Subcutaneous adipose tissue (tissue), 4 donors: Measurements from ENCODE around the gene CDK14. TPM values are rescaled to one million over a fixed set of nuclear protein-coding genes. Genes with fewer than 3 reads are reported as not detected.

ENCODE experiments used
- CTCF ChIP-seq: fragments of 450-650 bp; IDR thresholded peaks from one replicate; pipeline ENCODE4 v1.5.1; 2016; ENCODE audit warnings: low read depth, mild to moderate bottlenecking, control low read depth, antibody characterized with exemption, moderate library complexity
- total RNA-seq, 4 donors: library from RNA; depleted of rRNA; stranded (reverse); fragments of >200 nt; gene quantifications; one replicate each; pipeline ENCODE4 v1.1.0, GENCODE V29; 2016

The CDK14 gene
- total RNA-seq, 4 donors from 2014 or later: 13.4 to 42.4 (median 24.7) TPM

GRCh38 chr7:90842430-90842788 is 246.3 kb downstream of the CDK14 start:
- no peak for TF ChIP-seq CTCF

DNA sequence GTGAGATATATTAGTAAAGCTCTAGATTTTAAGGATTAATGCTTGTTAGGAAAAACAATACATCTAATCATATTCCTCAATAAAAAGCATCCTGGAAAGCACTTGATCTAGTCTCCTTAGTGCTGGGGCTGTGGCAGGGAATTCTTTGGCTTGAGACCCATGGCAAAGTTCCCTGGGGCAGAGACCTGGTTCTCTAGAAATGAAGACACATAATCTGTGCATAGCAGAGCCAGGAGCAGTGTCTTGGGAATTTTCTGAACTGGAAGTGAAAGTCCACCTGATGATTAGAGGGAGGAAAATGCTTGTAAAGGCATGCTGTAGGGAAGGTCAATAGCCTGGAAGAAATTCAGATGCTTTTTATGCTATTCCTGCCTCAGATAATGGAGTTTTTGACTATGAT is 247.4 kb downstream of the CDK14 start:
- TF ChIP-seq CTCF: no peak

- TF ChIP-seq CTCF: no peak
Observed at GRCh38 chr7:90844421-90844820, 248.3 kb downstream of the CDK14 start.

DNA sequence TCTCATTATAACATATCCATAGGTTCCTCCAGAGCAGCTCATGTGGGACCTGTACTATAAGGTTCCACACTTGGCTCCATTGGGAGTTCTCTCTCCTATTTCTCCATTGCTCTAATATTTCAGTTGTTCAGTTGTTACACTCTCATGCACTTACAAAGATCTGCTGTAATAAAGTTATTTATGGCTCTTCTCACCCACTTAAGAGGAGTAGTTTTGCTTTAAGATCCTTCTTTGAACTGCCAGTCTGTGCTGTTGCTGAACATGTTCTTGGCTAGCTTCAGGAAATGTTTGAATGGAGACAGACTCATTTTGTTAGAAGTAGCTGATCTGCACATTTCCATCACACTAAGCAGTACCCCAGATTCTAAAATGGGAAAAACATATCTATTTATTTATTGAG is 250.1 kb downstream of the CDK14 start:
- no peak for TF ChIP-seq CTCF

DNA sequence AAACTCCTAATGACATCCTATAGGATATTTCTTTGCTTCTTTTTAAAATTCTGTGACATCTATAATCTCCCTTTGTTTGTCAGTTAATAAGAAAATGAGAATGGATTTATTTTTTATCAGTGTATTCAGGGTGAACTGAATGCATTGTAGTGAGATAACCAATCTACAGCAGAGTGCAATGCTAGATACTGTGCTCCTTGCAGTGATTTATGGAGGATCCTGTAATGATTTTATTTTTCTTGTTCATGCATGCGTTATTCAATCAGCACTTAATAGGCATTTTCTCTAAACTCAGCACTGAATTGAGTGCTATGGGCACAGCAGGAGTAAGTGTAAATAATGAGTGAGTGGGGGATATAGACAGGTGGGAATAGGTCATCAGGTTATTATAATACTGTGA is 253.9 kb downstream of the CDK14 start:
- no peak for TF ChIP-seq CTCF

DNA sequence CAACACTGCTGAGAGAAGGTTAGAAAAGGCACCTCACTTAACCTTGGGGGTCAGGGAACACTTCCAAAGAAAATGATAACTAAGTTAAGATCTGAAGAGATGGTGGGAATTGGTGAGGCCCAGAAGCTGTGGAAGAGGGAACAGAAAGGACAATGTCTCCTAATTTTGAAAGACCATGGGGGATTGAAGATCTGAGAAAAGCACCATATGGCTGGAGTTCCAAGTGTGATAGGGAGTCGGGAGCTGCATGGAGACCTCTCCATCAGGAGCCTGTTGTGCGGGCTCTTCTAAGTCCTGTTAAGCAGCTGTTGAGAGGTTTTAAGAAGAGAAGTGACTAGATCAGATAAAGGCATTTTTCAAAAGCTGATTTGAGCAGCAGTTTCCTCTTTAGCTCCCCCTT is 254.3 kb downstream of the CDK14 start:
- no peak for TF ChIP-seq CTCF

DNA sequence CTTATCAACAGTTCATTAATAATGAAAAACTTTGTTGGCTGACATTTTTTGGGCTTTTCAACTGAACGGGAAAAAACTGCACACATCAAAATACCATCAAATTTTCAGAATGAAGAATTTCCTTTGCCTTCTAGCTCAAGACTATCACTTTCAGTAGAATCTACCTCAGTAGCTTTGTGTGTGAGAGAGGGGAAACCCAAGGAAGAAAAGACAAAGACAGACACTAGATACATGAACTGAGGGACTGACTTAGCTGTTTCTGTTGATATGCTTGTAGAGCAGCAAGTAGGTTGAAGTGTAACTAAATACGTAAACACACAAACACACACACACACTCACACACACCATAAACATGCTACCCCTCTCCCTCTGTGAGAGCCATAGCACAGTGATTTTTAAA is 257.1 kb downstream of the CDK14 start:
- TF ChIP-seq CTCF: no peak
